C4-2B (cell line): ENCODE measurements around the gene SRA1.

Source experiments
- ZFX ChIP-seq: fragments of 450-650 bp; IDR thresholded peaks from 2 replicates; pipeline ENCODE4 v1.6.1; 2017
- TF ChIP-seq, protein P1 (sequence below): fragments of 450-650 bp; conservative IDR thresholded peaks from 2 replicates; pipeline ENCODE4 v1.5.1; 2017; ENCODE audit warnings: mild to moderate bottlenecking

DNA sequence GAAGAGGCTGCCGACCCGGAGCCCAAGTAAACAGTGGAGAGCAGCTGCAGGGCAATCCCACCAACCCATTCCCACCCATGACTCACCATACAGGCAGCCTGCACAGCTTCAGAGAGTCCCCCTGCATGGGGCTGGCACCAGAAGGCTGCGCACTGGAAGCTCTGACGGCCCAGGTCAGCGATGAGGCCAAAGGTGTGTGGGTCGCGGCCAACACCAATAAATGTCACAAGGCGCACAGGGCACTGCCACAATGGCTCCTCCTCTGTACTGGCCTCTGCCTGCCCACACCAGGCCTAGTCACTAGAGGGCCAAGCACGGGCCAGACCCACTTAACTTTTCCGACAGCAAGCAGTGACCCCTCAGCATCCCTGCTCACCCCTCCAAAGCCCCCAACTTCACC lies 3.0 kb upstream of the SRA1 start:
- TF ChIP-seq, protein P1, sequence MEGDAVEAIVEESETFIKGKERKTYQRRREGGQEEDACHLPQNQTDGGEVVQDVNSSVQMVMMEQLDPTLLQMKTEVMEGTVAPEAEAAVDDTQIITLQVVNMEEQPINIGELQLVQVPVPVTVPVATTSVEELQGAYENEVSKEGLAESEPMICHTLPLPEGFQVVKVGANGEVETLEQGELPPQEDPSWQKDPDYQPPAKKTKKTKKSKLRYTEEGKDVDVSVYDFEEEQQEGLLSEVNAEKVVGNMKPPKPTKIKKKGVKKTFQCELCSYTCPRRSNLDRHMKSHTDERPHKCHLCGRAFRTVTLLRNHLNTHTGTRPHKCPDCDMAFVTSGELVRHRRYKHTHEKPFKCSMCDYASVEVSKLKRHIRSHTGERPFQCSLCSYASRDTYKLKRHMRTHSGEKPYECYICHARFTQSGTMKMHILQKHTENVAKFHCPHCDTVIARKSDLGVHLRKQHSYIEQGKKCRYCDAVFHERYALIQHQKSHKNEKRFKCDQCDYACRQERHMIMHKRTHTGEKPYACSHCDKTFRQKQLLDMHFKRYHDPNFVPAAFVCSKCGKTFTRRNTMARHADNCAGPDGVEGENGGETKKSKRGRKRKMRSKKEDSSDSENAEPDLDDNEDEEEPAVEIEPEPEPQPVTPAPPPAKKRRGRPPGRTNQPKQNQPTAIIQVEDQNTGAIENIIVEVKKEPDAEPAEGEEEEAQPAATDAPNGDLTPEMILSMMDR = no peak
- TF ChIP-seq ZFX = no peak
